SK-N-SH treated with all-trans-retinoic acid at 6 μM for 48 hours (cell line): ENCODE data around the gene GUCA2B.

Experiments used
- ISL1 ChIP-seq: fragments of 250-450 bp; sonication (Bioruptor Pico); IDR thresholded peaks from 2 replicates; pipeline ENCODE4 v2.1.2; 2022; ENCODE audit warnings: mild to moderate bottlenecking, moderate library complexity
- ZFP3 ChIP-seq: fragments of 250-450 bp; sonication (Bioruptor Pico); IDR thresholded peaks from 2 replicates; pipeline ENCODE4 v1.5.0; 2020; ENCODE audit warnings: mild to moderate bottlenecking, moderate library complexity

- TF ChIP-seq ZFP3 (CRISPR knock-in tag) (no peak), ISL1 (CRISPR knock-in tag) (no peak)
Observed at GRCh38 chr1:42145764-42146625, 7.2 kb upstream of the GUCA2B start.
